ENCODE data around the gene RBM43. TPM values are rescaled to one million over a fixed set of nuclear protein-coding genes. Genes with fewer than 3 reads are reported as not detected.

The RBM43 gene
- total and polyA plus RNA-seq, 9 of the 15 experiments (the other 6 are each of a cell fraction or from before 2014, with no cell fraction given) = 1.3 to 6.9 (median 3.8) TPM

DNA sequence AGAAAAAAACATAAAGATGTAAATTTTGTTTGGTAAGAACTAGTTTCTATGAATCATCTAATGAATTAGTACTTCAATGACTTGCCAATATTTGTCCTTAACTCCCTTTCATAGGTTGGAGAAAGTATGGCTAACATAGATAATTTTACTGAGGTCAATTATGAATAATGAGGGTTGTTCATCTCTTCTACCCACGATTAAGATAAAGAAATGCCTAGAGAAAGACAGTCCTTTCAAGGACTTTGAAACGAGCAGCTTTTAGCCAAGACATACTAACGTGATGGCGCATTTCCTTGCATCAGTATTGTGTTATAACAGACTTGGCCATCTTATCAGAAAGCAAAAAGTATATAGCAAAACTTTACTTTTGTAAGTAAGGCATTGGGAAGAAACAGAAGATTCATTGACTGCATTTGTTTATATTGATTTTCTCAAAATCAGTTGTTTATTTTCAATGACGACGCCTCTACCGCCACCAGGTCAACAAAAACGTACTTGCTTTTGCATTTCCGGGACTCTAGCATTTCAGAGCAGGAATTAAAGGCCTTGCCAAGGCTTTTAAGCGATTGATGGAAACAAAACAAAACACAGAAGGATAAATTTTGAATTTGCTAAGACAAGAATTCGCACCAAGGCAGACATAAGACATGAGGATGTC, 961 bp downstream of the RBM43 start (continued):
- TF ChIP-seq EP400 (IDR thresholded peaks at IDR 0.05) = peak; percentile 2; the same call in 1 of the 2 replicates
- TF ChIP-seq, protein P1, sequence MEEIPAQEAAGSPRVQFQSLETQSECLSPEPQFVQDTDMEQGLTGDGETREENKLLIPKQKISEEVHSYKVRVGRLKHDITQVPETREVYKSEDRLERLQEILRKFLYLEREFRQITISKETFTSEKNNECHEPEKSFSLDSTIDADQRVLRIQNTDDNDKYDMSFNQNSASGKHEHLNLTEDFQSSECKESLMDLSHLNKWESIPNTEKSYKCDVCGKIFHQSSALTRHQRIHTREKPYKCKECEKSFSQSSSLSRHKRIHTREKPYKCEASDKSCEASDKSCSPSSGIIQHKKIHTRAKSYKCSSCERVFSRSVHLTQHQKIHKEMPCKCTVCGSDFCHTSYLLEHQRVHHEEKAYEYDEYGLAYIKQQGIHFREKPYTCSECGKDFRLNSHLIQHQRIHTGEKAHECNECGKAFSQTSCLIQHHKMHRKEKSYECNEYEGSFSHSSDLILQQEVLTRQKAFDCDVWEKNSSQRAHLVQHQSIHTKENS (CRISPR knock-in tag; IDR thresholded peaks at IDR 0.05) = no peak
- no peak for TF ChIP-seq SETDB1 (IDR thresholded peaks at IDR 0.05; ENCODE audit: low read length)
- TF ChIP-seq ZNF589 (CRISPR knock-in tag; IDR thresholded peaks at IDR 0.05; ENCODE audit: low read depth) = peak; percentile 67; the same call in 1 of the 2 replicates
- no peak for TF ChIP-seq RBBP5 (IDR thresholded peaks at IDR 0.05; ENCODE audit: borderline replicate concordance, insufficient read depth, low read length, poor library complexity, severe bottlenecking)
- no peak for TF ChIP-seq ADNP (tag; IDR thresholded peaks at IDR 0.05)
- 0 out of 2 replicates have a peak, but pooled peaks have one; percentile 5 for TF ChIP-seq TRIM28 (IDR thresholded peaks at IDR 0.05)
- TF ChIP-seq, protein P2, sequence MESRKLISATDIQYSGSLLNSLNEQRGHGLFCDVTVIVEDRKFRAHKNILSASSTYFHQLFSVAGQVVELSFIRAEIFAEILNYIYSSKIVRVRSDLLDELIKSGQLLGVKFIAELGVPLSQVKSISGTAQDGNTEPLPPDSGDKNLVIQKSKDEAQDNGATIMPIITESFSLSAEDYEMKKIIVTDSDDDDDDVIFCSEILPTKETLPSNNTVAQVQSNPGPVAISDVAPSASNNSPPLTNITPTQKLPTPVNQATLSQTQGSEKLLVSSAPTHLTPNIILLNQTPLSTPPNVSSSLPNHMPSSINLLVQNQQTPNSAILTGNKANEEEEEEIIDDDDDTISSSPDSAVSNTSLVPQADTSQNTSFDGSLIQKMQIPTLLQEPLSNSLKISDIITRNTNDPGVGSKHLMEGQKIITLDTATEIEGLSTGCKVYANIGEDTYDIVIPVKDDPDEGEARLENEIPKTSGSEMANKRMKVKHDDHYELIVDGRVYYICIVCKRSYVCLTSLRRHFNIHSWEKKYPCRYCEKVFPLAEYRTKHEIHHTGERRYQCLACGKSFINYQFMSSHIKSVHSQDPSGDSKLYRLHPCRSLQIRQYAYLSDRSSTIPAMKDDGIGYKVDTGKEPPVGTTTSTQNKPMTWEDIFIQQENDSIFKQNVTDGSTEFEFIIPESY (CRISPR knock-in tag; IDR thresholded peaks at IDR 0.05) = no peak
- no peak for TF ChIP-seq ZKSCAN1 (IDR thresholded peaks at IDR 0.05; ENCODE audit: low read depth, low read length)
- TF ChIP-seq, protein P3, sequence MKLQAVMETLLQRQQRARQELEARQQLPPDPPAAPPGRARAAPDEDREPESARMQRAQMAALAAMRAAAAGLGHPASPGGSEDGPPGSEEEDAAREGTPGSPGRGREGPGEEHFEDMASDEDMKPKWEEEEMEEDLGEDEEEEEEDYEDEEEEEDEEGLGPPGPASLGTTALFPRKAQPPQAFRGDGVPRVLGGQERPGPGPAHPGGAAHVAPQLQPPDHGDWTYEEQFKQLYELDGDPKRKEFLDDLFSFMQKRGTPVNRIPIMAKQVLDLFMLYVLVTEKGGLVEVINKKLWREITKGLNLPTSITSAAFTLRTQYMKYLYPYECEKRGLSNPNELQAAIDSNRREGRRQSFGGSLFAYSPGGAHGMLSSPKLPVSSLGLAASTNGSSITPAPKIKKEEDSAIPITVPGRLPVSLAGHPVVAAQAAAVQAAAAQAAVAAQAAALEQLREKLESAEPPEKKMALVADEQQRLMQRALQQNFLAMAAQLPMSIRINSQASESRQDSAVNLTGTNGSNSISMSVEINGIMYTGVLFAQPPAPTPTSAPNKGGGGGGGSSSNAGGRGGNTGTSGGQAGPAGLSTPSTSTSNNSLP (IDR thresholded peaks at IDR 0.05; ENCODE audit: borderline replicate concordance, low read depth, low read length) = no peak
- TF ChIP-seq FUS (optimal IDR thresholded peaks at IDR 0.05; ENCODE audit: low read depth, low read length) = no peak
- TF ChIP-seq ZNF445 (CRISPR knock-in tag; IDR thresholded peaks at IDR 0.05; ENCODE audit: low read depth) = no peak
- TF ChIP-seq EGR1 (conservative IDR thresholded peaks at IDR 0.05) = no peak
- TF ChIP-seq, protein P4, sequence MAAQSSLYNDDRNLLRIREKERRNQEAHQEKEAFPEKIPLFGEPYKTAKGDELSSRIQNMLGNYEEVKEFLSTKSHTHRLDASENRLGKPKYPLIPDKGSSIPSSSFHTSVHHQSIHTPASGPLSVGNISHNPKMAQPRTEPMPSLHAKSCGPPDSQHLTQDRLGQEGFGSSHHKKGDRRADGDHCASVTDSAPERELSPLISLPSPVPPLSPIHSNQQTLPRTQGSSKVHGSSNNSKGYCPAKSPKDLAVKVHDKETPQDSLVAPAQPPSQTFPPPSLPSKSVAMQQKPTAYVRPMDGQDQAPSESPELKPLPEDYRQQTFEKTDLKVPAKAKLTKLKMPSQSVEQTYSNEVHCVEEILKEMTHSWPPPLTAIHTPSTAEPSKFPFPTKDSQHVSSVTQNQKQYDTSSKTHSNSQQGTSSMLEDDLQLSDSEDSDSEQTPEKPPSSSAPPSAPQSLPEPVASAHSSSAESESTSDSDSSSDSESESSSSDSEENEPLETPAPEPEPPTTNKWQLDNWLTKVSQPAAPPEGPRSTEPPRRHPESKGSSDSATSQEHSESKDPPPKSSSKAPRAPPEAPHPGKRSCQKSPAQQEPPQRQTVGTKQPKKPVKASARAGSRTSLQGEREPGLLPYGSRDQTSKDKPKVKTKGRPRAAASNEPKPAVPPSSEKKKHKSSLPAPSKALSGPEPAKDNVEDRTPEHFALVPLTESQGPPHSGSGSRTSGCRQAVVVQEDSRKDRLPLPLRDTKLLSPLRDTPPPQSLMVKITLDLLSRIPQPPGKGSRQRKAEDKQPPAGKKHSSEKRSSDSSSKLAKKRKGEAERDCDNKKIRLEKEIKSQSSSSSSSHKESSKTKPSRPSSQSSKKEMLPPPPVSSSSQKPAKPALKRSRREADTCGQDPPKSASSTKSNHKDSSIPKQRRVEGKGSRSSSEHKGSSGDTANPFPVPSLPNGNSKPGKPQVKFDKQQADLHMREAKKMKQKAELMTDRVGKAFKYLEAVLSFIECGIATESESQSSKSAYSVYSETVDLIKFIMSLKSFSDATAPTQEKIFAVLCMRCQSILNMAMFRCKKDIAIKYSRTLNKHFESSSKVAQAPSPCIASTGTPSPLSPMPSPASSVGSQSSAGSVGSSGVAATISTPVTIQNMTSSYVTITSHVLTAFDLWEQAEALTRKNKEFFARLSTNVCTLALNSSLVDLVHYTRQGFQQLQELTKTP (IDR thresholded peaks at IDR 0.05; ENCODE audit: low read depth in 1 of 2, partially characterized antibody in 2 of 2) = no peak
- TF ChIP-seq SRF (CRISPR knock-in tag; IDR thresholded peaks at IDR 0.05) = no peak
- no peak for TF ChIP-seq KAT7 (CRISPR knock-in tag; IDR thresholded peaks at IDR 0.05; ENCODE audit: borderline replicate concordance)
- TF ChIP-seq, protein P5, sequence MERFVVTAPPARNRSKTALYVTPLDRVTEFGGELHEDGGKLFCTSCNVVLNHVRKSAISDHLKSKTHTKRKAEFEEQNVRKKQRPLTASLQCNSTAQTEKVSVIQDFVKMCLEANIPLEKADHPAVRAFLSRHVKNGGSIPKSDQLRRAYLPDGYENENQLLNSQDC (CRISPR knock-in tag; IDR thresholded peaks at IDR 0.05) = no peak
- no peak for TF ChIP-seq ZNF23 (CRISPR knock-in tag; IDR thresholded peaks at IDR 0.05)
- TF ChIP-seq ZNF586 (CRISPR knock-in tag; conservative IDR thresholded peaks at IDR 0.05) = no peak

All from K562 (cell line).